ENCODE data around the gene SYT11.
A peak's percentile ranks its signal among the peaks of the same experiment; 100 is the strongest.
"Not testable (repeated sequence)": the region's sequence is repeated elsewhere in the genome, so short reads cannot be mapped to it uniquely, and the experiment has no call there.

The SYT11 gene, protein sequence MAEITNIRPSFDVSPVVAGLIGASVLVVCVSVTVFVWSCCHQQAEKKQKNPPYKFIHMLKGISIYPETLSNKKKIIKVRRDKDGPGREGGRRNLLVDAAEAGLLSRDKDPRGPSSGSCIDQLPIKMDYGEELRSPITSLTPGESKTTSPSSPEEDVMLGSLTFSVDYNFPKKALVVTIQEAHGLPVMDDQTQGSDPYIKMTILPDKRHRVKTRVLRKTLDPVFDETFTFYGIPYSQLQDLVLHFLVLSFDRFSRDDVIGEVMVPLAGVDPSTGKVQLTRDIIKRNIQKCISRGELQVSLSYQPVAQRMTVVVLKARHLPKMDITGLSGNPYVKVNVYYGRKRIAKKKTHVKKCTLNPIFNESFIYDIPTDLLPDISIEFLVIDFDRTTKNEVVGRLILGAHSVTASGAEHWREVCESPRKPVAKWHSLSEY

GRCh38 chr1:155859234-155859829 is at the start of gene SYT11:
Gene SYT11, plus strand, starts transcription at chr1:155859567. Its CDS starts 195 bp downstream, at chr1:155859762.
- DNase-seq (ENCODE audit: low spot score): peak; percentile 98

DNA sequence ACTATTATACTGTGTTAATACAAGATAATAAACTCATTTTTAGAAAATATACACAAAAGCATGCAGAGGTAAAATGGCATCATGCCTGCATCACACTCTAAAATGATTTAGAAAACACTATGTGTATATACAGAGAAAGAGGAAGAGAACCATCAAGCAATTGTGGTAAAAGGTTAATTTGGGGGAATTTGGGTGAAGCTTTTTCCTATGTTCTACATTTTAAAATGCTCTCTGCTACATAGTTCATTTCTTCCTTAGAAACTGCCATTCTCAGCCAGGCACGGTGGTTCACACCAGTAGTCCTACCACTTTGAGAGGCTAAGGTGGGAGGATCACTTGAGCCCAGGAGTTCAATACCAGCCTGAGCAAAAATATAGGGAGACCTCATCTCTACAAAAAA is 46.5 kb upstream of the SYT11 start:
- no peak for DNase-seq (ENCODE audit: low spot score)

DNA sequence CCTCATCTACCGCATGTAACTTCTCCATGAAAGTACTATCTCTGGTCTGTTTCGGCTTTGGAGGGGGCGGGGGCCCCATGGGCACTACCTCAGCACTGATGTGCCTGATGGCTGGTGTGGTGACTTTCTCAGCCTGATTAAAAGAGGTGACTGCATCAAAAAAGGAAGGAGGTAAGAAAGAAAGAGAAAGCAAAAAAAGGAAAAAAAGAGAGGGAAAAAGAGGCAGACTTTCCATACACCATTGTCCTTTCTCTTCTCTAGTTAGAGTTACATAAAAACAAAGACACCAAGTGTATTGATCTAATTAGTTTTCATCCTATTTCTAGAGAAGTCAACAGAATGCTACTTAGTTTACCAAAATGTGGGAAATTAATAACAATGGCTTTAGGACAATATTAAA is 45.7 kb upstream of the SYT11 start:
- no peak for DNase-seq (ENCODE audit: low spot score)

DNA sequence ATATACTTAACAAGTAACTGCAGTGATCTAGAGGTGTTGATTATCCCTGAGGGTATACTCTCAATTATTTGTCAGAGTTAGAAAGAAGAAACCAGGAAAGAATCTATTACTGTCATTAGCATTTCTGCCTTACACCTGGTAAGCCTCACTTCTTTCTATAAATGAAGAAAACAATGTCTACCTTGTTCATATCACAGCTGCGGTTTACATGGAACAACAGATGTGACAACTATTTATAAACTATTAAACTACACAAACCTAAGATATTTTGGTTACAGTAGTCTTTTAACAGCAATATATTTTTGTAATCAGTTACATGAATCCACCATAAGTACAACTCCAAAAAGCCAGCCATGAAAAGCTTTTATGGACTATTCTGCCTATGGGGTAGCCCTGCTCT is 43.0 kb upstream of the SYT11 start:
- DNase-seq (ENCODE audit: low spot score): no peak

- DNase-seq (ENCODE audit: low spot score): no peak
Observed at GRCh38 chr1:155827450-155827849, 31.9 kb upstream of the SYT11 start.

- DNase-seq (ENCODE audit: low spot score): no peak
Observed at GRCh38 chr1:155831279-155831976, 27.9 kb upstream of the SYT11 start.

- no peak for DNase-seq (ENCODE audit: low spot score)
Observed at GRCh38 chr1:155833665-155834295, 25.6 kb upstream of the SYT11 start.

DNA sequence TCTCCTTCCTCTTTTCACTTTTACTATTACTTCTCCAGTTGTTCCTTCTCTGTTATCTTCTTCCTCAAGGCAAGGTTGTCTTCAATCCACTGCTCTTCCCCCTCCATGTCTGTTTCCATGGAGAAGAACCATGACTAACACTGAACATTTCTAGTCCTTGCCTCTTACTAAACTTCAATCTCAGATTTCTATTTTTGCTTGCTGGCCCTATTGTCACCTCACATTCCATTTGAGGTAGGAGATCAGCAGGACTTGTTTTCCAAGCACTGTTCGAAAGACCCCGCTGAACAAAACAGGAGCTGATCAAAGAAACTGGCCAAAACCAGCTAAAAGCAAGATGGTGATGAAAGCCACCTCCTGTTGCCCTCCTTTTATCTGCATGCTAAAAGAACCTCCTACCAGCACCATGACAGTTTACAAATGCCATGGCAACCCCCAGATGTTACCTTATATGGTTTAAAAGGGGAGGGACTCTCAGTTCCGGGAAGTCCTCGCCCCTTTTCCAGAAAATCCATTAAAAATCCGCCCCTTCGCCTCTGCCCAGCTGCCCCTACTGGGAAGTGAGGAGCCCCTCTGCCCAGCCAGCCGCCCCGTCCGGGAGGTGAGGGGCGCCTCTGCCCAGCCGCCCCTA is 25.0 kb upstream of the SYT11 start:
- DNase-seq (ENCODE audit: low spot score): no peak

GRCh38 chr1:155834927-155835399 is 24.4 kb upstream of the SYT11 start:
- DNase-seq (ENCODE audit: low spot score): not testable (repeated sequence)

GRCh38 chr1:155835548-155835947 is 23.8 kb upstream of the SYT11 start:
- no peak for DNase-seq (ENCODE audit: low spot score)

- no peak for DNase-seq (ENCODE audit: low spot score)
Observed at GRCh38 chr1:155840386-155840785, 19.0 kb upstream of the SYT11 start.

GRCh38 chr1:155844860-155845421 is 14.4 kb upstream of the SYT11 start:
- no peak for DNase-seq (ENCODE audit: low spot score)

DNA sequence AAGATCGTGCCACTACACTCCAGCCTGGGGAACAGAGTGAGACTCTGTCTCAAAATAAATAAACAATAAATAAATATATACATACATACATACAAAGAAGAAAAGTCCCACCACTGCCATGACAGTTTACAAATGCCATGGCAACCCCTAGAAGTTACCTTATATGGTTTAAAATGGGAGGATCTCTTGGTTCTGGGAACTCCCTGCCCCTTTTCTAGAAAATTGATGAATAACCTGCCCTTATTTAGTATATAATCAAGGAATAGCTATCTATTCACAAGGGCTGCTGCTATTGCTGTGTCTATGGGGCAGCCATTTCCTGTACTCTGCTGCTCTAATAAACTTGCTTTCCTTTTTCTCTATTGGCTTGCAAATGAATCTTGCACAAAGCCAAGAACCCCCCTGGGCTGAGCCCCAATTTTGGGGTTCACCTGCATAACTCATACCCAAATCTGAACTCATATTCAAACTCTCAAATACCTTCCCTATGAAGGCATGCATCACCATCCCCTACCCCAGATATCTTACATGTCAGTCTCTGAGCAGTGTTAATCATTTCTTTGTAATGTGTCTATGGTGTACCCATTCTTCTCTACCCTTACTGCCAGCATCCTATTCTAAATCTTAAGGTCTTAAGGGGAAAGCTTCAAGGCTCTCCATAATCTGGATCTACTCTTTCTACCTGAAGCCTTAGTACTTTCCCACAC is 11.4 kb upstream of the SYT11 start:
- no peak for DNase-seq (ENCODE audit: low spot score)

GRCh38 chr1:155850345-155850744 is 9.0 kb upstream of the SYT11 start:
- DNase-seq (ENCODE audit: low spot score): no peak

DNA sequence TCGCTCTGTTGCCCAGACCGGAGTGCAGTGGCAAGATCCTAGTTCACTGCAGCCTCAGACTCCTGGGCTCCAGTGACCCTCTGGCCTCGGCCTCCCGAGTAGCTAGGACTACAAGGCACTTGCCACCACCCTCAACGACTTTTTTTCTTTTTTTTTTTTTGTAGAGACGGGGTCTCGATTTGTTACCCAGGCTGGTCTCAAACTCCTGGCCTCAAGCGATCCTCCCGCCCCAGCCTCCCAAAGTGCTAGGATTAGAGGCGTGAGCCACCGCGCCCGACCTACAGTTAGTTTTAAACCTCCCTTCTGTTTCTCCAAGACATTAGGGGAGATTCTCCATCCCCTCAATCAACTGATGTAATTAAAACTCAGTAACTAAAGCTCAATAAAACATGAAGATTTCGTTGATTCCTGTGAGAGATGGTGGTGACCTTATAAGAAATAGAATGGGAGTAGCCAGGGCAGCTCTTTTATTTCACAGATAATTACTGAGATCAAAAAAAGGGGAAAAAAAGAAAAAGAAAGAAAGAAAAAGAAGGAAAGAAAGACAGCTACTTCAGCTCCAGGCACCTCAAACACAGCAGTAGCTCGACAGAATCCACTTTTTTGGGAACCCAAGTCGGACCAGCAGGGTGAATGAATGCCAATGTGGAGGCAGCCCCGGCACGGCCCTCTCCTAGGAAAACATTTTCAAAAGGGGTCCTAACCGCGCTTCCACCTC is 3.0 kb upstream of the SYT11 start:
- DNase-seq (ENCODE audit: low spot score): no peak

GRCh38 chr1:155856975-155857930 is 2.1 kb upstream of the SYT11 start, which contains the start of gene GON4L:
Gene GON4L, minus strand, starts transcription at chr1:155857214. Its CDS starts 3,434 bp downstream, at chr1:155853780.
- peak; percentile 92 for DNase-seq (ENCODE audit: low spot score)

DNA sequence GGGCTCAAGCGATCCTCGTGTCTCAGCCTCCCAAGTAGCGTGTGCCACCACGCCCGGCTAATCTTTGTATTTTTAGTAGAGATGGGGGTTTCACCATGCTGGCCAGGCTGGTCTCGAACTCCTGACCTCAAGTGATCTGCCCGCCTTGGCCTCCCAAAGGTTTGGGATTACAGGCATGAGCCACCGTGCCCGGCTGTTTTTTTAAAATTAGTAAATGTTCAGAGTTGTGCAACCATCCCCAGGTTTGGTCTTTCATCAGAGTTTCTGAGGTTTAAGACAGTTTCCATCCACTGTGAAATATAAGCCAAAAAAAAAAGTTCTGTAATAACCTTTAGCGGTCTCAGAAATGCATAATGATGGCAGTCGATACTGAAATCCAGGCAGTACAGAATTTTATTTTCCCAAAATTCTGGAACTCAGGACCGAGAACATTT is 550 bp upstream of the SYT11 start:
- no peak for DNase-seq (ENCODE audit: low spot score)

Data from putamen (tissue), 1 donor.